Measurements from ENCODE around the gene STAT5A. TPM values are rescaled to one million over a fixed set of nuclear protein-coding genes. Genes with fewer than 3 reads are reported as not detected.
A peak's percentile ranks its signal among the peaks of the same experiment; 100 is the strongest.

STAT5A gene
- total and polyA plus RNA-seq, 9 of the 15 experiments (the other 6 are each of a cell fraction or from before 2014, with no cell fraction given) = 79.9 to 415 (median 196) TPM

DNA sequence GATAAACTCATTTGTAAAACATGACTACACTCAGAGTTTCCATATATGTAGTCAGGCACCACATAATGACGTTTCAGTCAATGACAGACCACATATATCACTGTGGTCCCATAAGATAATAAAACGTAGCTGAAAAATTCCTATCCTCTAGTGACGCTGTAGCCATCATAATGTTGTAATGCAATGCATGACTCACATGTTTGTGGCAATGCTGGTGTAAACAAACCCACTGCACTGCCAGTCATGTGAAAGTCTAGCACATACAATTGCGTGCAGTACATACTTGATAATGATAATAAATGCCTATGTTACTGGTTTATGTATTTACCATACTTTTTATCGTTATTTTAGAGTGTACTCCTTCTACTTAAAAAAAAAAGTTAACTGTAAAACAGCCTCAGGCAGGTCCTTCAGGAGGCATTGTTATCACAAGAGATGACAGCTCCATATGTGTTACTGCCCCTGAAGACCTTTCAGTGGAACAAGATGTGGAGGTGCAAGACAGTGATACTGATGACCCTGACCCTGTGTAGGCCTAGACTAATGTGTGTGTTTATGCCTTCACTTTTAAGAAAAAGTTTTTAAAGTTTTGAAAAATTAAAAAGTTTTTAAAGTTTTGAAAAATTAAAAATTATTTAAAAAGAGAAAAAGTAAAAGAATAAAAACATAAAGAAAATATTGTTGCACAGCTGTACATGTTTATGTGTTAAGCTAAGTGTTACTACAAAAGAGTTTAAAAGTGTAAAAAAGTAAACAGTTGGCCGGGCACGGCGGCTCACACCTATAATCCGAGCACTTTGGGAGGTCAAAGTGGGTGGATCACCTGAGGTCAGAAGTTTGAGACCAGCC lies 21.2 kb upstream of the STAT5A start (continued):
- TF ChIP-seq U2AF2 (optimal IDR thresholded peaks at IDR 0.05; ENCODE audit: low read depth, low read length) = no peak
- no peak for TF ChIP-seq ELF2 (CRISPR knock-in tag; IDR thresholded peaks at IDR 0.05)
- TF ChIP-seq, protein P1, sequence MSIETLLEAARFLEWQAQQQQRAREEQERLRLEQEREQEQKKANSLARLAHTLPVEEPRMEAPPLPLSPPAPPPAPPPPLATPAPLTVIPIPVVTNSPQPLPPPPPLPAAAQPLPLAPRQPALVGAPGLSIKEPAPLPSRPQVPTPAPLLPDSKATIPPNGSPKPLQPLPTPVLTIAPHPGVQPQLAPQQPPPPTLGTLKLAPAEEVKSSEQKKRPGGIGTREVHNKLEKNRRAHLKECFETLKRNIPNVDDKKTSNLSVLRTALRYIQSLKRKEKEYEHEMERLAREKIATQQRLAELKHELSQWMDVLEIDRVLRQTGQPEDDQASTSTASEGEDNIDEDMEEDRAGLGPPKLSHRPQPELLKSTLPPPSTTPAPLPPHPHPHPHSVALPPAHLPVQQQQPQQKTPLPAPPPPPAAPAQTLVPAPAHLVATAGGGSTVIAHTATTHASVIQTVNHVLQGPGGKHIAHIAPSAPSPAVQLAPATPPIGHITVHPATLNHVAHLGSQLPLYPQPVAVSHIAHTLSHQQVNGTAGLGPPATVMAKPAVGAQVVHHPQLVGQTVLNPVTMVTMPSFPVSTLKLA (conservative IDR thresholded peaks at IDR 0.05) = peak; percentile 89 to 94
- peak; percentile 51 to 55; a peak in 2 of 4 replicates for TF ChIP-seq KDM1A (IDR thresholded peaks at IDR 0.05)
- peak; percentile 60 for TF ChIP-seq NFIC (IDR thresholded peaks at IDR 0.05)
- TF ChIP-seq, protein P2, sequence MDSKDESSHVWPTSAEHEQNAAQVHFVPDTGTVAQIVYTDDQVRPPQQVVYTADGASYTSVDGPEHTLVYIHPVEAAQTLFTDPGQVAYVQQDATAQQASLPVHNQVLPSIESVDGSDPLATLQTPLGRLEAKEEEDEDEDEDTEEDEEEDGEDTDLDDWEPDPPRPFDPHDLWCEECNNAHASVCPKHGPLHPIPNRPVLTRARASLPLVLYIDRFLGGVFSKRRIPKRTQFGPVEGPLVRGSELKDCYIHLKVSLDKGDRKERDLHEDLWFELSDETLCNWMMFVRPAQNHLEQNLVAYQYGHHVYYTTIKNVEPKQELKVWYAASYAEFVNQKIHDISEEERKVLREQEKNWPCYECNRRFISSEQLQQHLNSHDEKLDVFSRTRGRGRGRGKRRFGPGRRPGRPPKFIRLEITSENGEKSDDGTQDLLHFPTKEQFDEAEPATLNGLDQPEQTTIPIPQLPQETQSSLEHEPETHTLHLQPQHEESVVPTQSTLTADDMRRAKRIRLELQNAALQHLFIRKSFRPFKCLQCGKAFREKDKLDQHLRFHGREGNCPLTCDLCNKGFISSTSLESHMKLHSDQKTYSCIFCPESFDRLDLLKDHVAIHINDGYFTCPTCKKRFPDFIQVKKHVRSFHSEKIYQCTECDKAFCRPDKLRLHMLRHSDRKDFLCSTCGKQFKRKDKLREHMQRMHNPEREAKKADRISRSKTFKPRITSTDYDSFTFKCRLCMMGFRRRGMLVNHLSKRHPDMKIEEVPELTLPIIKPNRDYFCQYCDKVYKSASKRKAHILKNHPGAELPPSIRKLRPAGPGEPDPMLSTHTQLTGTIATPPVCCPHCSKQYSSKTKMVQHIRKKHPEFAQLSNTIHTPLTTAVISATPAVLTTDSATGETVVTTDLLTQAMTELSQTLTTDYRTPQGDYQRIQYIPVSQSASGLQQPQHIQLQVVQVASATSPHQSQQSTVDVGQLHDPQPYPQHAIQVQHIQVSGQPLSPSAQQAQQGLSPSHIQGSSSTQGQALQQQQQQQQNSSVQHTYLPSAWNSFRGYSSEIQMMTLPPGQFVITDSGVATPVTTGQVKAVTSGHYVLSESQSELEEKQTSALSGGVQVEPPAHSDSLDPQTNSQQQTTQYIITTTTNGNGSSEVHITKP (IDR thresholded peaks at IDR 0.05; ENCODE audit: partially characterized antibody) = no peak
- TF ChIP-seq, protein P3, sequence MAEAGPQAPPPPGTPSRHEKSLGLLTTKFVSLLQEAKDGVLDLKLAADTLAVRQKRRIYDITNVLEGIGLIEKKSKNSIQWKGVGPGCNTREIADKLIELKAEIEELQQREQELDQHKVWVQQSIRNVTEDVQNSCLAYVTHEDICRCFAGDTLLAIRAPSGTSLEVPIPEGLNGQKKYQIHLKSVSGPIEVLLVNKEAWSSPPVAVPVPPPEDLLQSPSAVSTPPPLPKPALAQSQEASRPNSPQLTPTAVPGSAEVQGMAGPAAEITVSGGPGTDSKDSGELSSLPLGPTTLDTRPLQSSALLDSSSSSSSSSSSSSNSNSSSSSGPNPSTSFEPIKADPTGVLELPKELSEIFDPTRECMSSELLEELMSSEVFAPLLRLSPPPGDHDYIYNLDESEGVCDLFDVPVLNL (CRISPR knock-in tag; IDR thresholded peaks at IDR 0.05; ENCODE audit: low read depth) = no peak
- TF ChIP-seq RBM34 (IDR thresholded peaks at IDR 0.05; ENCODE audit: borderline replicate concordance, insufficient read depth, low read length) = no peak
- no peak for TF ChIP-seq ZNF184 (CRISPR knock-in tag; IDR thresholded peaks at IDR 0.05)
- no peak for TF ChIP-seq SREBF2 (CRISPR knock-in tag; IDR thresholded peaks at IDR 0.05)
- TF ChIP-seq CBX8 (IDR thresholded peaks at IDR 0.05; ENCODE audit: borderline replicate concordance, extremely low read depth, low read depth, low read length, poor library complexity, severe bottlenecking) = no peak
- TF ChIP-seq ETV5 (CRISPR knock-in tag; IDR thresholded peaks at IDR 0.05; ENCODE audit: low read depth) = no peak
- TF ChIP-seq MECOM (CRISPR knock-in tag; IDR thresholded peaks at IDR 0.05) = no peak; the same call in 1 of the 2 replicates
- TF ChIP-seq GATAD2B (IDR thresholded peaks at IDR 0.05; ENCODE audit: borderline replicate concordance) = 0 out of 2 replicates have a peak, but pooled peaks have one; percentile 6
- no peak for TF ChIP-seq MAFK (IDR thresholded peaks at IDR 0.05; ENCODE audit: low read length)
- TF ChIP-seq STAG1 (CRISPR knock-in tag; IDR thresholded peaks at IDR 0.05; ENCODE audit: borderline replicate concordance) = no peak
- no peak for TF ChIP-seq NFXL1 (CRISPR knock-in tag; IDR thresholded peaks at IDR 0.05)
- TF ChIP-seq ZSCAN29 (IDR thresholded peaks at IDR 0.05) = no peak
- TF ChIP-seq PHB (CRISPR knock-in tag; IDR thresholded peaks at IDR 0.05) = no peak
- TF ChIP-seq TRIM28 (IDR thresholded peaks at IDR 0.05) = no peak
- TF ChIP-seq, protein P4, sequence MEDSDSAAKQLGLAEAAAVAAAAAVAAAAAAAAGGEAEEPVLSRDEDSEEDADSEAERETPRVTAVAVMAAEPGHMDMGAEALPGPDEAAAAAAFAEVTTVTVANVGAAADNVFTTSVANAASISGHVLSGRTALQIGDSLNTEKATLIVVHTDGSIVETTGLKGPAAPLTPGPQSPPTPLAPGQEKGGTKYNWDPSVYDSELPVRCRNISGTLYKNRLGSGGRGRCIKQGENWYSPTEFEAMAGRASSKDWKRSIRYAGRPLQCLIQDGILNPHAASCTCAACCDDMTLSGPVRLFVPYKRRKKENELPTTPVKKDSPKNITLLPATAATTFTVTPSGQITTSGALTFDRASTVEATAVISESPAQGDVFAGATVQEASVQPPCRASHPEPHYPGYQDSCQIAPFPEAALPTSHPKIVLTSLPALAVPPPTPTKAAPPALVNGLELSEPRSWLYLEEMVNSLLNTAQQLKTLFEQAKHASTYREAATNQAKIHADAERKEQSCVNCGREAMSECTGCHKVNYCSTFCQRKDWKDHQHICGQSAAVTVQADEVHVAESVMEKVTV (CRISPR knock-in tag; IDR thresholded peaks at IDR 0.05) = no peak

Measured in K562 (cell line).